ENCODE results near the gene SPSB3.

The SPSB3 gene

DNA sequence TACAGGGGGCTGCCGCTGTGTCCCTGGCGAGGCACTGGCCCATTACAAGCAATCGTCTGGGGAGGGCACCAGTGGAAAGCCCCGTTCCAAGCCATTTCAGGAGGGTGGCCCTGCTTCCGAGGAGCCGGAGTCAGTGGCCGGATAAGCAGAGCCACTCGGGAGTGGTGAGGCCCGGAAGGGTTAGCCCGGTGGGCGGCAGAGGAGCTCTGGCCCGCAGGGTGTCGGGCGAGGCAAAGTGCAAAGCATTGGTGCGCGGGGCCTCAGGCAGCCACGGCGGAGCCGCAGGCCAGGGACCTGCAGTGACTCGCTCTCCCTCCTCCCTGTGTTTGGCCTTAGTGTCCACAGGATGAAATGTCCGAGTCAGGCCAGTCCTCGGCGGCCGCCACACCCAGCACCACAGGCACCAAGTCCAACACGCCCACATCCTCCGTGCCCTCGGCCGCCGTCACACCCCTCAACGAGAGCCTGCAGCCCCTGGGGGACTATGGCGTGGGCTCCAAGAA is 35.6 kb downstream of the SPSB3 start:
- H3K9me3 ChIP-seq (ENCODE audit: control insufficient read depth, insufficient read depth, low read length), result no peaks in the 10 kb centered on the region
- H3K36me3 ChIP-seq (ENCODE audit: control insufficient read depth, insufficient read depth, low read length), result peaks cover 23% of the 10 kb centered on the region
- no peak overlapping the region for H3K4me3 ChIP-seq (ENCODE audit: low read depth, low read length)
- H3K27me3 ChIP-seq (ENCODE audit: control insufficient read depth, insufficient read depth, low read length), result no peaks in the 10 kb centered on the region
- H3K9ac ChIP-seq (ENCODE audit: low read depth, low read length), result no peak overlapping the region
- H3K4me1 ChIP-seq (ENCODE audit: control insufficient read depth, insufficient read depth, low read length), result no peaks in the 10 kb centered on the region

DNA sequence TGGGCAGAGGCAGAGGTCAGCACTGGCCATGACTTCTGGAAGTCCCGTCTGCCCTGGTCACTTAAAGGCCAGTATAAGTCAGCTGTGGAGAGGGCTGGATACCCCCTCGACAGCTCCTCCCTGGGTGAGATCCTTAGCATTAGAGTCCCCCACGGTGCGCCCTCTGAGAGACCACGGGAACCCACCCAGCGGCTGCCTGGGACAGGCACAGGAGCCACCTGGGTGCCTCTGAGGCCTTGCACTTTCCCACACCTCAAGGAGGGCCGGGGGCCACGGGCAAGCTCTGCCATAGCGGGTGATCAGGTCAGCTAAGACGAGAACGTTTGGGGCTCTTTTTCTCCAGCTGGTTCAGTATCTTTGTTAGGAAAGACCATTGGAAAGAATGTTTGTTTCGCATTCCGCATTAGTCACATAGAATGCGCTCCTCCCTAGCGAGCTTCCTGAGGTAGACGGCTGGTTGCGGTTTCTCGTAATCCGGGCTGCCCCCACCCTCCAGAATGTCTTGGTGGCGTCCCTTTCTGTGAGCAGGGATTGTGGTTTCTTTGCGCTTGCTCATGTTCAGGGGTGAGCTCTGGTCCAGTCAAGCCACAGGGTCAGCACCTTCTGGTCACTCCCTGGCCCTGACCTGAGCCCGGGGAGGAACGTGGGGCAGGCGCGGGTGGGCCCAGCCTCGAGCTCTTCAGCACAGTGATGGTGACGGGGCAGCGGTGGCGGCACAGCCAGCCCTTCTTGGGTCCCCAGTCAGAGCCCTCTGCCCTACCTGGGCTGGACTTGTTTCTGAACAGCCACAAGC is 36.3 kb downstream of the SPSB3 start:
- H3K36me3 ChIP-seq (ENCODE audit: control insufficient read depth, insufficient read depth, low read length), result peaks cover 20% of the 10 kb centered on the region
- no peaks in the 10 kb centered on the region for H3K9me3 ChIP-seq (ENCODE audit: control insufficient read depth, insufficient read depth, low read length)
- no peaks in the 10 kb centered on the region for H3K4me1 ChIP-seq (ENCODE audit: control insufficient read depth, insufficient read depth, low read length)
- H3K9ac ChIP-seq (ENCODE audit: low read depth, low read length), result no peak overlapping the region
- H3K4me3 ChIP-seq (ENCODE audit: low read depth, low read length), result no peak overlapping the region
- H3K27me3 ChIP-seq (ENCODE audit: control insufficient read depth, insufficient read depth, low read length), result no peaks in the 10 kb centered on the region

DNA sequence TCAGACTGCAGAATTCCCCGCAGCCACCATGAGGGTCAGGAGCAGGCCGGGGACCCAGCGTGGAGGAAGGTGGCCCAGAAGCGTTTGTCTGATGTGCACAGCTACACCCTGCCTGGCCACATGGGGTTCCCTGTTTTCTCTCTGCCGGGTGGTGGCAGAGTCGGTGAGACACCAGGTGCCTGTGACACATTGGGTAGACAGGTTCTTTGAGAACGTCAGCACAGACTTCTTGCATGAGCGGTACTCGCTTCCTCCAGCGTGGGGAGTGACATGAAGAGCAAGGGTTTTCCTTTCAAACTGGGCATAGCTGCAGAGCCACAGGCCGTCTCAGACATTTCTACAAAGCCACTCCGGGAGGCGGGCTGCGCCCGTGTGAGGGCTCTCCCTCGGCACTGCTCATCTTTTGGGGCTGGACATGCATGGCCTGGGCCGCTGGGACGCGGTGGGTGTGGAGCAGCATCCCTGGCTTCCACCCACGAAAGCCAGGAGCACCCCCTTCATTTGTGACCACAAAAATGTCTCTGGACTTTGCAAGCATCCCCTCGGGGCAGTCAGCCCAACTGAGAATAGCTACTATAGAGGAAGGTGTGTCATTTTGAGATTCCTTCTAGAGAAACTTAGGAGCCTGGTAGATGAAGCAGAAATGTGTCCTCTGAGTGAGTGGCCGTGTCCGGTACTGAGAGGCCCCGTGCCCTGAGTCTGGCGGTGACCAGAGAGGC is 37.0 kb downstream of the SPSB3 start:
- H3K4me1 ChIP-seq (ENCODE audit: control insufficient read depth, insufficient read depth, low read length), result no peaks in the 10 kb centered on the region
- no peak overlapping the region for H3K4me3 ChIP-seq (ENCODE audit: low read depth, low read length)
- H3K36me3 ChIP-seq (ENCODE audit: control insufficient read depth, insufficient read depth, low read length), result peaks cover 26% of the 10 kb centered on the region
- H3K27me3 ChIP-seq (ENCODE audit: control insufficient read depth, insufficient read depth, low read length), result no peaks in the 10 kb centered on the region
- no peak overlapping the region for H3K9ac ChIP-seq (ENCODE audit: low read depth, low read length)
- no peaks in the 10 kb centered on the region for H3K9me3 ChIP-seq (ENCODE audit: control insufficient read depth, insufficient read depth, low read length)

DNA sequence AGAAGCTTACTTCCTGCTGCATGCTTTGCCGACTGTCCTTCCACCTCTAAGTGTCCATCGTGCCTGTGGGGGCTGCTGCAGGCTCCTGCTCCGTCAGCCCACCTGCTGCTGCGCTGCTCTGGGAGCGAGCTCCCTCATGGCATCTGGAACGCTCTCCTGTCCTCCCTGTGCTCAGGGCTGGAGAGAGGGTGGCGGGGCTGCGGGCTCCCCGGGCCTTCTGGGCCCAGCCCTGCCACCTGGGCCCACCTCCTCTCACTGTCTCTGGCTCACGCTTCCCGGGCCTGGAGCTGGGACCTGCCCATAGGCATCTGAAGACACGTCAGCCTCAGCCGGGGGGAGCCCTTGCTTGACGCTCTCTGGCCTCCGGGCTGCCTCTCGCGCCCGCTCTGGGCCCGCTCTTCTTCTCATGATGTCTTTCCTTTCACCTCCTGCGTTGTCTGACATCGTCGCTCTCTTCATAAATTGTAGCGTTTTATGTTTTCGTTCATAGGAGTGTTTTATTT is 38.0 kb downstream of the SPSB3 start:
- H3K4me3 ChIP-seq (ENCODE audit: low read depth, low read length), result no peak overlapping the region
- no peaks in the 10 kb centered on the region for H3K9me3 ChIP-seq (ENCODE audit: control insufficient read depth, insufficient read depth, low read length)
- peaks cover 32% of the 10 kb centered on the region for H3K36me3 ChIP-seq (ENCODE audit: control insufficient read depth, insufficient read depth, low read length)
- no peak overlapping the region for H3K9ac ChIP-seq (ENCODE audit: low read depth, low read length)
- no peaks in the 10 kb centered on the region for H3K4me1 ChIP-seq (ENCODE audit: control insufficient read depth, insufficient read depth, low read length)
- no peaks in the 10 kb centered on the region for H3K27me3 ChIP-seq (ENCODE audit: control insufficient read depth, insufficient read depth, low read length)

DNA sequence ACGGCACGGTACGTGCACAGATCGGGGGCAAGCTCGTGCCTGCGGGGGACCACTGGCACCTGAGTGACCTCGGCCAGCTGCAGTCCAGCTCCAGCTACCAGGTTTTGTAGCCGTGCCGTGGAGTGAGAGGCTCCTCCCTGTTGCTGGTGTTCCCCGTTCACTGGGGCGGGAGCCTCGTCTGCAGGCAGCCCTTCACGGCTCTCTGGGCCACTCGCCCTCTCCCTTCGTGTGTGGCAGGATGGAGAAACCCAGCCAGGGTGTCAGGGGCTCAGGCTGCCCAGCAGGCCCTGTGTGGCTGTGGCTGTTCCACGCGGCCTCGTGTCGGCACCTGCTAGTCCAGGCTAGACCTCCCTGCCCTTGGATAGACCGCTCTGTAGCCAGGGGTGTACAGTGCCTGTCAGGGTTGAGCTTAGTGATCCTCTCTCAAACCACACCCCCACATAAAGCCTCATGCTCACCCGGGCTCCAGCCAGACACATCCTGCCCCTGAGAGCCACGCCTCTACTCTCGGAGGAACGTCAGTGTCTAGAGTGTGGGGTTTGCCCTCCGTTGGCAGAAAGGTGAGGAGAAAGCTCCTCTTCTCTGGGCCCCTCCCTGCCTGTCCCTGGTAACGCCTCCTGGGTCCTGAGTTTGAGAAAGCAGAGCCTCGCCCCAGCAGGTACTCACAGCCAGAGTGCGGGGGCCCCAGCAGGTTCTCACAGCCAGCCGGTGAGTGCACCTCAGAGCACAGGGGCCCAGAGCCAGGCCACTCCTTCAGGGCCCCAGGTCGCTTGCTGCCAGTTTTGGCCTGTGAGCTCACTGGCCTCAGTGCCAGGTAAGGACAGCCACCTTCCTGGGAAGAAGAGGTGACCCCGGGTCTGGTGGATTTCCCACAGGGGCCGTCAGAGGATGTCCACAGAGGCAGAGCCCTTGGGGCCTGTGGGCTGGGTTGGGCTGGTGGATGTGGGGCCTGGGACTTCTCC is 38.7 kb downstream of the SPSB3 start:
- H3K36me3 ChIP-seq (ENCODE audit: control insufficient read depth, insufficient read depth, low read length), result peaks cover 28% of the 10 kb centered on the region
- H3K9ac ChIP-seq (ENCODE audit: low read depth, low read length), result no peak overlapping the region
- no peaks in the 10 kb centered on the region for H3K27me3 ChIP-seq (ENCODE audit: control insufficient read depth, insufficient read depth, low read length)
- H3K4me1 ChIP-seq (ENCODE audit: control insufficient read depth, insufficient read depth, low read length), result no peaks in the 10 kb centered on the region
- no peak overlapping the region for H3K4me3 ChIP-seq (ENCODE audit: low read depth, low read length)
- H3K9me3 ChIP-seq (ENCODE audit: control insufficient read depth, insufficient read depth, low read length), result no peaks in the 10 kb centered on the region

DNA sequence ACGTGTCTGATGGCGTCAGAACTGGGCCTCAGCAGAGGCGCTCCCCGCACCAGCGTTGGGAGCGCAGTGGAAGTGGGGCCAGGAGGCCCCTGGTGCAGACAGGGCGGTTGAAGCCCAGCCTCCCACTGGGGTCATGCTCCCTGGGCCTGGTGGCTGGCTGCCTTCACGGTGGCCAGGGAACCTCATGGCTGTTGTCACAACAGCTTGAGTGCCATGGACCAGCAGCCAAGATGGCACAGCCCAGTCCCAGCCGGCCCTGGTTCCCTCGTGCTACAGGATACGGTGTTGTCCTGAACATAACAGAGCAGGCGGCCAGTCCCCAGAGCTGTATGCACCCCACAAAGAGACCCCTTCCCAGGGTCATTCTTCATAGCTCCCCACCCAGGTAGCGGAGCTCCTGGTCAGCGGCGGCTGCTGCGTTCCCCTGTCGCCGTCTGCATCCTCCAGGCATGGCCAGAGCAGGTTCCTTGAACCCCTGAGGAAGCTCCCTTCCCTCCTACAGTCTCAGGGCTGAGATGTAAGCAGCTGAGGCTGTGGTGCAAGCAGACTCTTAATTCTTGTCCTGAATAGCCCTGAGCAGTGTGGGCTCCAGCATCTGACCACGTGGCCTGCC is 40.7 kb downstream of the SPSB3 start:
- peaks cover 15% of the 10 kb centered on the region for H3K36me3 ChIP-seq (ENCODE audit: control insufficient read depth, insufficient read depth, low read length)
- peaks cover 3% of the 10 kb centered on the region for H3K9me3 ChIP-seq (ENCODE audit: control insufficient read depth, insufficient read depth, low read length)
- H3K4me3 ChIP-seq (ENCODE audit: low read depth, low read length), result no peak overlapping the region
- H3K4me1 ChIP-seq (ENCODE audit: control insufficient read depth, insufficient read depth, low read length), result no peaks in the 10 kb centered on the region
- no peaks in the 10 kb centered on the region for H3K27me3 ChIP-seq (ENCODE audit: control insufficient read depth, insufficient read depth, low read length)
- H3K9ac ChIP-seq (ENCODE audit: low read depth, low read length), result no peak overlapping the region

DNA sequence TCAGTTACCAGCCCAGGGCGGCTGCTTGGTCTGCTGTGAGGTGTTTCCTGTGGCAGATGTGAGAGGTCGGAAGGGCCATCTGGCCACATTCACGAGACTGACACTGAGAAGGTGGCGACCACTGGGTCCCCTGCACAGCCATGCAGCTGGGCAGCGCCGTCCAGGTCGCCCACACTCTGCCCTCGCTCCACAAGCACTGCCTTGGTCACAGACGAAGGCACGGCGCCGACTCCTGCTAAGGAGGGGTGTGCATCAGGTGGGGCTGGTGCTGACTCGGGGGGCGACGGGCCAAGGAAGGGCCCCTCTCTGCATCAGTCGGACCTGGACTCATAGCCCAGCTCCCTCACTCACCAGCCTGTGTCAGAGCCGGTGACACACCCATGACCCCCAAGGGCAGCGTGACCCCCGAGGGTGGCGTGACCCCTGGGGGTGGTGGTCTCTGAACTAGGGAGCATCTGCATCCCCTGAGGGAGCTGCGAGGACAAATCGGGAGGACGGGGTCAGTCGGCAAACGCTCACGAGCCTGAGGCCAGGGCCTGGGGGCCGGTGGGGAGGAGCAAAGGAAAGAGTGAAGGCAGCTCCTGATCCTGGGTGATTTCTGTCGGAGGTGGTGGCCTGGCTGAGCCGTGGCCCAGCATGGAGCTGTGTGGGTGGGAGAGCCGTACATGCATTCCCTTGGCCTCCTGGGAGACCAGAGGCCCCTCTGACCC is 41.4 kb downstream of the SPSB3 start:
- no peaks in the 10 kb centered on the region for H3K4me1 ChIP-seq (ENCODE audit: control insufficient read depth, insufficient read depth, low read length)
- H3K4me3 ChIP-seq (ENCODE audit: low read depth, low read length), result no peak overlapping the region
- no peaks in the 10 kb centered on the region for H3K27me3 ChIP-seq (ENCODE audit: control insufficient read depth, insufficient read depth, low read length)
- no peak overlapping the region for H3K9ac ChIP-seq (ENCODE audit: low read depth, low read length)
- H3K36me3 ChIP-seq (ENCODE audit: control insufficient read depth, insufficient read depth, low read length), result peaks cover 15% of the 10 kb centered on the region
- H3K9me3 ChIP-seq (ENCODE audit: control insufficient read depth, insufficient read depth, low read length), result peaks cover 3% of the 10 kb centered on the region

DNA sequence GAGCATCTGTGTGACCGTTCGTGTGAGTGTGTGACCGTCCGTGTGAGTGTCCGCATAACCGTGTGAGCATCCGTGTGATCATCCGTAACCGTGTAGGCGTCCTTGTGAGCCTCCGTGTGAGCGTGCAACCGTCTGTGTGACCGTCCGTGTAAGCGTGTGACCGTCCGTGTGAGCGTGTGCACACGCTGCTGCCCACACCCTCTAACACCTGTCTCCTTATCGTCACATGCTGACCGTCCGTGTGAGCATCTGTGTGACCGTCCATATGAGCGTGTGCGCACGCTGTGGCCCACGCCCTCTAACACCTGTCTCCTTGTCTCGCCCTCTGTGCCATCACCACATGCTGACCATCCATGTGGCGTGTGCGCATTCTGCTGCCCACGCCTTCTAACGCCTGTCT is 42.1 kb downstream of the SPSB3 start:
- Histone ChIP-seq H3K4me1 (ENCODE audit: control insufficient read depth, insufficient read depth, low read length) (no peaks in the 10 kb centered on the region), H3K4me3 (ENCODE audit: low read depth, low read length) (no peak overlapping the region), H3K36me3 (ENCODE audit: control insufficient read depth, insufficient read depth, low read length) (peaks cover 15% of the 10 kb centered on the region), H3K27me3 (ENCODE audit: control insufficient read depth, insufficient read depth, low read length) (no peaks in the 10 kb centered on the region), H3K9me3 (ENCODE audit: control insufficient read depth, insufficient read depth, low read length) (peaks cover 3% of the 10 kb centered on the region), H3K9ac (ENCODE audit: low read depth, low read length) (no peak overlapping the region)

DNA sequence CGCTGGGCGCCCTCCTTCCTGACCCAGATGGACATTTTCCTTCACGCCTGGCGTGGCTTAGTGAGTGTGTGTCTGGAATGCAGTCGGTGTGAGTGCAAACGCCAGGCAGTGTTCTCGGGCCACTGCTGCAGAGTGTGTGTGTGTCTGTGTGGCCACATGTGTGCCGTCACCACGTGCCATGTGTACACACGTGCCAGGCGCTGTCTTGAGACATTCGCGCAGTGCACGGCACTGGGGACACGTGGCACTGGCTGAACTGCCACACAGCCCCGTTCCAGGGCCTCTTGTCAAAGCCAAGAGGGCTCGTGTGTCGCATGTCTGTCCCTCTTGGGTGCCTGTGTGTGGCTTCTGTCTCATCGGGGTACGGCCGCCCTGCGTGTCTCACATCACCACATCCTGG is 47.6 kb downstream of the SPSB3 start:
- peaks cover 21% of the 10 kb centered on the region for H3K36me3 ChIP-seq (ENCODE audit: control insufficient read depth, insufficient read depth, low read length)
- H3K9me3 ChIP-seq (ENCODE audit: control insufficient read depth, insufficient read depth, low read length), result peaks cover 3% of the 10 kb centered on the region

GRCh38 chr16:1734123-1734522 is 48.2 kb downstream of the SPSB3 start:
- Histone ChIP-seq H3K9me3 (ENCODE audit: control insufficient read depth, insufficient read depth, low read length) (peaks cover 3% of the 10 kb centered on the region), H3K27me3 (ENCODE audit: control insufficient read depth, insufficient read depth, low read length) (no peaks in the 10 kb centered on the region), H3K4me3 (ENCODE audit: low read depth, low read length) (no peak overlapping the region), H3K36me3 (ENCODE audit: control insufficient read depth, insufficient read depth, low read length) (peaks cover 22% of the 10 kb centered on the region), H3K9ac (ENCODE audit: low read depth, low read length) (no peak overlapping the region), H3K4me1 (ENCODE audit: control insufficient read depth, insufficient read depth, low read length) (no peaks in the 10 kb centered on the region)

More for the DNA sequence above, 47.6 kb downstream of the SPSB3 start:
- no peaks in the 10 kb centered on the region for H3K4me1 ChIP-seq (ENCODE audit: control insufficient read depth, insufficient read depth, low read length)
- no peaks in the 10 kb centered on the region for H3K27me3 ChIP-seq (ENCODE audit: control insufficient read depth, insufficient read depth, low read length)
- no peak overlapping the region for H3K4me3 ChIP-seq (ENCODE audit: low read depth, low read length)
- no peak overlapping the region for H3K9ac ChIP-seq (ENCODE audit: low read depth, low read length)

All from iPS-15b (cell line).